ENCODE measurements around the gene PHF3. TPM values are rescaled to one million over a fixed set of nuclear protein-coding genes. Genes with fewer than 3 reads are reported as not detected.
A peak's percentile ranks its signal among the peaks of the same experiment; 100 is the strongest.

Gene PHF3
- total and polyA plus RNA-seq, 2 donors, result 21.9 to 124 TPM

DNA sequence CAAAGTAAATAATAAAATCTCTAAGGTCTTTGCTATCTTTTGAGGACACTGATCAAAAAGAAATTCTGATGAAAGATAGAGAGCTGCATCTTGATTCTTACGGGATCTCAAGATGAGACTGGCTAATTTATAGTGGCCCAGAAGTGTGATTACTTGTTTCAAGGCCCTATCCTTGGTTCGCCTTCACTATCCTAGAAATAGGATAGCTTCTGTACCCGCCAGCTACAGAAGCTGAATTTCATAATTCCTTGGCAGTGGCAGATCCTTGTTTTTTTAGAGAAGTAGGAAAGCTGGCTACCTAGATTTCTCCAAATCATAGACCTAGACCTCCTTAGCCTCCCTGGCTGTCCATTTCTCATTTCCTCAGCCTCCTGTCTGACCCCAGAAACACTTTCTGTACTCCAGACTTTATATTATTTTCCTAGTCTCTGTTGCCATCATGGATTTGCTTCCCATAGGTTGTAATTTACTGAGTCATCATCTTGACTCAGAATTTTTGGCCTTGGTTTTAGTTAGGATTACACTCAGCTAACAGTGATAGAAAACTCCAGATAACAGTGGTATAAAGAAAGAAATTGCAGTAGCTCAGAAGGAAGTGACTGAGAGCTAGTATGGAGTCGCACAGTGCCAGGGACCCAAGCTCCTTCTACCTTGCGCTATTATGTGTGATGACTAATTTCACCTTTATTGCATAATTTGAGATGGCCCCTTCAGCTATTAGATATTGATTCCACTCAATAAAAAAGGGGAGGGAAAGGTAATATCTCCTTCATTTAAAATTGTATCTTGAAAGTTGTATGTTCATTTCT is 27.7 kb downstream of the PHF3 start:
- no peak for DNase-seq (ENCODE audit: extremely low spot score)
- peaks cover 7% of the 10 kb centered on the region for H3K4me1 ChIP-seq (ENCODE audit: insufficient read depth)
- peak overlapping the region; percentile 50 for H3K27ac ChIP-seq (ENCODE audit: low read depth)
- no peaks in the 10 kb centered on the region for H3K36me3 ChIP-seq (ENCODE audit: insufficient read depth)
- 74% methylated on average over 5 of the region's 5 CpGs for WGBS
- H3K4me3 ChIP-seq (ENCODE audit: low read depth, low read length), result no peak overlapping the region

DNA sequence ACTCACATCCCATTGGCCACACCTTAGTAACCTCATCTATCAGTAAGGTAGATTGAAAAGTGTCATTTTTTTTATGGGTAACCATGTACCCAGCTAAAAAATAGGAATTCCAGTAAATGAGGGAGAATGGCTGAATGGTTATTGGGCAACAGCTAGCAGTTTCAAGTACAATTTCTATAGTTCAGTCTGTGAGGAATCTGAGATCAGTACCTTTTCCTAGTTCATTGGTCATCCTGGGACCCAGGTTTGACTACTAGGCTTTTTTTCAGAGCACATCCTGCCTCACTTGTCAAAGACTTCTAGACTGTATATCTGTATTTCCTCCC is 28.3 kb downstream of the PHF3 start:
- no peak overlapping the region for H3K27ac ChIP-seq (ENCODE audit: low read depth)
- no peaks in the 10 kb centered on the region for H3K36me3 ChIP-seq (ENCODE audit: insufficient read depth)
- peaks cover 7% of the 10 kb centered on the region for H3K4me1 ChIP-seq (ENCODE audit: insufficient read depth)
- H3K4me3 ChIP-seq (ENCODE audit: low read depth, low read length), result no peak overlapping the region
- no peak for DNase-seq (ENCODE audit: extremely low spot score)

DNA sequence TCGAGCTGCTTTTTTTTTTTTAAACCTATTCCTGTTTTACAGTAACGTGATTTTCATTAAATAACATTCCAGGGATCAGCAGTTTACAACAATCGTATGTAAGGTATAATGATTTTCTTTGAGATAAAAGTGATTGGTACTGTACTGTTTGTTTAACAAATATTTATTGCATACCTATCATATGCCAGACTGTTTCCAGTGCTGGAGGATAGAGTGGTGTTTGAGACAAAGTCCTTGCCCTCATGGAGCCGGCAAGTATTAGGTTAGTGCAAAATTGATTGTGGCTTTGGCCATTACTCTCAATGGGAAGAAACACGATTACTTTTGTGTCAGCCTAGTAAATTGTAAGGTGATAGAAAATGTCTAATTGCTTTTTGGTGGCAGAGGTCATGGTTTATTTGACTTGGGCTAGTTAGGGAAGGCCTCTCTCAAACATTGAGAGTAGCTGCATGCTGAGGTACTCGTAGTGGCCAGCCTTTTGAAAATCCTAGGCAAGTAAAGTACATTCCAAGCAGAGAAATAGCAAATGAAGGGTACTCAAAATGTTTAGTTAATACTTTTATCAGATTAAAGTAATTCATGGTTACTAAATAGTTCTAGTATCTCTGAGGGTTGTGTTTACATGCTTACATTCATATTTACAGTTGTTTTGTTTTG is 35.6 kb downstream of the PHF3 start:
- no peak for DNase-seq (ENCODE audit: extremely low spot score)
- Histone ChIP-seq H3K4me3 (ENCODE audit: low read depth, low read length) (no peak overlapping the region), H3K27ac (ENCODE audit: low read depth) (no peak overlapping the region), H3K4me1 (ENCODE audit: insufficient read depth) (peaks cover 6% of the 10 kb centered on the region), H3K36me3 (ENCODE audit: insufficient read depth) (no peaks in the 10 kb centered on the region)
- 65% methylated on average over 6 of the region's 6 CpGs for WGBS

DNA sequence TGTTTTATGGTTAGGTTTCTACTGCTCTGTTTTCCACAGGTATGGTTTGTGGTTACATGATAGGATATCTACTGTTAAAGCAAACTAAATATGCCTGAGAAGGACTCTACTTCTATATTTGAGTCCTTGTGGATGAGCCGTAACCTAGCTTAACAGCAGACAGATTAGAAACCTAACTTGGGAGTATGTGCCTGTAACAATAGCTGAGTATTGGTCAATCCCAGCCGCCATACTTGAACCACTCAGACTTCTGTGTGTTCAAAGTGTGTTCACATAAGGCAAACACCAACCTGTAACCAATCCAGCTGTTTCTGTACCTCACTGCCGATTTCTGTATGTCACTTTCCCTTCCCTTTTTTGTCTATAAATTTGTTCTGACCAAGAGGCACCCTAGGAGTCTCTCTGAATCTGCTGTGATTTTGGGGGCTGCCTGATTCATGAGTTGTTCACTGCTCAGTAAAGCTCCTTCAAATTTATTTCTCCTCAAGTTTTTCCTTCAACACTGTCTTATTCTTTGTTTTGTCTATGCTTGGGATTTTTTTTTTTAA is 37.1 kb downstream of the PHF3 start:
- no peak overlapping the region for H3K4me3 ChIP-seq (ENCODE audit: low read depth, low read length)
- 96% methylated on average over 3 of the region's 3 CpGs for WGBS
- no peak for DNase-seq (ENCODE audit: extremely low spot score)
- H3K4me1 ChIP-seq (ENCODE audit: insufficient read depth), result peaks cover 9% of the 10 kb centered on the region
- H3K27ac ChIP-seq (ENCODE audit: low read depth), result no peak overlapping the region
- H3K36me3 ChIP-seq (ENCODE audit: insufficient read depth), result no peaks in the 10 kb centered on the region

DNA sequence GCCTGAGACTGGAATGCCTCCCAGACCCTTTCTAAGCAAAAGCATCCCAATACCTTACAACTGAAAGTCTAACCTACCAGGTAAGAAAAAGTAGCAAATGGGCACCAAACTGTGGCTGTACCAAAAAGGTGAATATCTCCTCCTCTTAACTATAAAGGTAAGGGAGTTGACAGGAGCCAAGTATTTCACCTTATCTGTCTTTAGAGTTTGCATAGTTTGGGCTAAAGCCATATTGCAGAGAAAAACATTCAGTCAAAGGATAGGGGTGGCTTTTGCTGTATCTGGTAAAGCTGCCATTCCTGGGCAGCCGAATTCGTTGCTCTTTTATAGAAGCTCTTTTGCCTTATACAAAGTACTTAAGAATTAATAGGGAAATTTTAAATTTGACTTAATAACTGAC is 38.1 kb downstream of the PHF3 start:
- H3K4me3 ChIP-seq (ENCODE audit: low read depth, low read length), result no peak overlapping the region
- DNase-seq (ENCODE audit: extremely low spot score), result no peak
- no peaks in the 10 kb centered on the region for H3K36me3 ChIP-seq (ENCODE audit: insufficient read depth)
- no peak overlapping the region for H3K27ac ChIP-seq (ENCODE audit: low read depth)
- WGBS, result 84% methylated on average over 2 of the region's 2 CpGs
- peaks cover 7% of the 10 kb centered on the region for H3K4me1 ChIP-seq (ENCODE audit: insufficient read depth)

DNA sequence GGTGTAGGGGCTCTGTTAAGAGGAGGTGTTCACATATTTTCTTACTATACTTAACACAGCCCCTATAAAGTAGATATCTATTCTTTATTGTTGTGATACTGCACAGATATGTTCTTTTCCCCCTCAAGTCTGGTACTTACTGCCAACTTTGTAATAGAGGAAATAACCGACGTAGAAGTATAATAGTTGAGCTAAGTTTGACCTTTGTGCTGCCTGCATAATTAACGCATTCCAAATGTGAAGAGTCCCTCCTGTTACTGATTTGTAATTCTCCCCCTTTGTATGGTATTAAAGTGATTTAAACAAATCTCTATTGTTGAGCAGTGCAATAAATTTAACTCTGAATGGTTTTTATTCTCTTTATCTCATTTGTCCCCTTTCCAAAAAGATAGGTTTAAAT is 39.0 kb downstream of the PHF3 start:
- Histone ChIP-seq H3K27ac (ENCODE audit: low read depth) (no peak overlapping the region), H3K4me1 (ENCODE audit: insufficient read depth) (peaks cover 7% of the 10 kb centered on the region), H3K36me3 (ENCODE audit: insufficient read depth) (no peaks in the 10 kb centered on the region), H3K4me3 (ENCODE audit: low read depth, low read length) (no peak overlapping the region)
- no peak for DNase-seq (ENCODE audit: extremely low spot score)
- WGBS, result 55% methylated on average over 3 of the region's 3 CpGs

DNA sequence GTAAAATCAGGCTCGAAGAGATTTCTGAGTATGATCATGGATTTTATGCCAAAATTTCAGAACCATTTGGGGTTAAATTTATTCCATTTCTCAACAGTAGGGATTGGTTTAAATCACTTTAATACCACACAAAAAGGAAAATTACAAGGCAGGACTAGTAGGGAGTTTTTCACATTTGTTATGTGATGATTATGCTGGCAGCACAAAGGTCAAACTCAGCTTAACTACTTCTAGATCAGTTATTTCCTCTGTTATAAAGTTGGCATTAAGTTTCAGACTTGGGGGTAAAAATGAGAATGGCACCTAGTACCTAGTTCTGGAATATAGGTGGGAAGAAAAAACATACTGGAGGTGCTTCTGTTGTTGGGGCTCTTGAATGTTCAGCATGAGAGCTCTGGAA is 39.5 kb downstream of the PHF3 start:
- H3K4me1 ChIP-seq (ENCODE audit: insufficient read depth), result peaks cover 7% of the 10 kb centered on the region
- H3K36me3 ChIP-seq (ENCODE audit: insufficient read depth), result no peaks in the 10 kb centered on the region
- WGBS, result 88% methylated on average over 1 of the region's 1 CpG

DNA sequence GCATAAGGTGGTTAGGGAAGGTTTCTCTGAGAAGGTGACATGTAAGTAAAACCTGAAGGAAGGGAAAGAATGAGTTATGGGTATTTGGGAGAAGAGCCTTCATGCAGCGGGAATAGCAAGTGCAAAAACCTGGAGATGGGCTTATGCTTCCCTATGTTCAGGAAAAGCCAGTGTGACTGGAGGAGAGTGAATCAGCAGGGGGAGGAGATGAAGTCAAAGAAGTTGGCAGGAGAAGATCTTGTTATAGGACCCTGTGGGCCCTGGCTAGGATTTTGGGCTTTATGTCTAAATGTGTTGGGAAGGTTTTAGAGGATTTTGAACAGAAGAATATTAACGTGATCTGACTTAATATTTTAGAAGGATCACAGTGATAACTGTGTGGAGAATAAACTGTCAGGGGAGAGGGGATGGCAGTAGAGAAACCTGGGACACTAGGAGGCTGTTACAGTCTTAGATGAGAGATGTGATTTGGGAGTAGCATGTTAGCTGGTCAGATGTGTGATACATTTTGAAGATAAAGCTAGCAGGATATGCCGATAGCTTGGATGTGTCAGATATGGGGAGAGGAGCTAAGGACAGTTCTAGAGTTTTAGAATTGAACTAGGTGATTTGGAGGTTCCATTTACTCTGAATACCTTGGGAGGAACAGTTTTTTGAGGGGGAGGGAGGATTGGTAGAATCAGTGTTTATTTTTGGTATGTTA is 41.0 kb downstream of the PHF3 start:
- H3K4me1 ChIP-seq (ENCODE audit: insufficient read depth), result peaks cover 7% of the 10 kb centered on the region
- H3K4me3 ChIP-seq (ENCODE audit: low read depth, low read length), result no peak overlapping the region
- 76% methylated on average over 3 of the region's 3 CpGs for whole genome bisulfite sequencing
- no peak for DNase-seq (ENCODE audit: extremely low spot score)
- H3K27ac ChIP-seq (ENCODE audit: low read depth), result no peak overlapping the region
- H3K36me3 ChIP-seq (ENCODE audit: insufficient read depth), result no peaks in the 10 kb centered on the region

More for the DNA sequence above, 39.5 kb downstream of the PHF3 start:
- H3K4me3 ChIP-seq (ENCODE audit: low read depth, low read length), result no peak overlapping the region
- DNase-seq (ENCODE audit: extremely low spot score), result no peak
- no peak overlapping the region for H3K27ac ChIP-seq (ENCODE audit: low read depth)

DNA sequence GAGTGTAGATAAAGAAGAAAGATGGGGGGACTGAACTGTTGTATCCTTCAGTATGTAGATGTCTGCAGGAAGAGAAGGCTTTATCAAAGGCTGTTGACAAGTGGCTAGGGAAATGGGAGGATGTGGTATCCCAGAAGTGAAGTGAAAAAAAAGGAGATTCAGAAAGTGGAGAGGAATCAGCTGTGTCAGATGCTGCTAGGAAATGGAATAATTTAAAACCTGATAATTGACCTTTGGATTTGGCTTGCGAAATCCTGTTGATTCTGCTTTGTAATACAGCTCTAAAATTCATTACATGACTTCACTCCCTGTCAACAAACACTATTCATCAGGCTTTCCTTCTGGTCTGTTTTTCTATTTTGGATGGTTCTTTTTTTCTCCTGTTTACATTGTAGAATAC is 41.7 kb downstream of the PHF3 start:
- Histone ChIP-seq H3K4me3 (ENCODE audit: low read depth, low read length) (no peak overlapping the region), H3K36me3 (ENCODE audit: insufficient read depth) (no peaks in the 10 kb centered on the region), H3K27ac (ENCODE audit: low read depth) (no peak overlapping the region), H3K4me1 (ENCODE audit: insufficient read depth) (peaks cover 7% of the 10 kb centered on the region)
- 66% methylated on average over 1 of the region's 1 CpG for WGBS
- DNase-seq (ENCODE audit: extremely low spot score), result no peak

DNA sequence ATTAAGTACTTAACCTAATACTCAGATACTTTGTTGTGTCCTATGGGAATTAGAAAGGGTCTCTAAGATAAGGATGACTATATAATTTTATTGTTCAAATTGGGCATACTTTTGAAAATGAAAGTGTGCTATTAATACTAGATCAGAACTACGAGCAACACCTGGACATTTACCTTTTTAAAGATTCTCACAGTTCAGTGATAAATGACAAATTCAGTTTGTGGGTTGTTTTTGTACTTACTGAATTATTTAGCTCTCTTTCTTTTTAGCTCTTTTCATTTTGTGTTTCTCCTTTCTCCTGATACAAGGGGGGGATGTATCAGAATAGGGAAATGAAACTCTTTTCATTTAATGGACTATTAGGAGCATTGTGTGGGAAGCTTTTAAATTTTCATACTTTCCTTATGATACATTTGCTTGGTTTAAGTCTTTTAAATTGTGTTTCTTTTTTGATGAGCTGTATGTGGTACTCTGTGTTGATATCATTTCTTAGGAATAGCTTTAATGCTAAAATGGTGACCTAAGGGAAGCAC is 47.5 kb downstream of the PHF3 start:
- no peaks in the 10 kb centered on the region for H3K4me1 ChIP-seq (ENCODE audit: insufficient read depth)
- H3K4me3 ChIP-seq (ENCODE audit: low read depth, low read length), result no peak overlapping the region
- H3K36me3 ChIP-seq (ENCODE audit: insufficient read depth), result no peaks in the 10 kb centered on the region
- no peak for DNase-seq (ENCODE audit: extremely low spot score)
- 90% methylated on average over 1 of the region's 1 CpG for WGBS
- H3K27ac ChIP-seq (ENCODE audit: low read depth), result no peak overlapping the region

DNA sequence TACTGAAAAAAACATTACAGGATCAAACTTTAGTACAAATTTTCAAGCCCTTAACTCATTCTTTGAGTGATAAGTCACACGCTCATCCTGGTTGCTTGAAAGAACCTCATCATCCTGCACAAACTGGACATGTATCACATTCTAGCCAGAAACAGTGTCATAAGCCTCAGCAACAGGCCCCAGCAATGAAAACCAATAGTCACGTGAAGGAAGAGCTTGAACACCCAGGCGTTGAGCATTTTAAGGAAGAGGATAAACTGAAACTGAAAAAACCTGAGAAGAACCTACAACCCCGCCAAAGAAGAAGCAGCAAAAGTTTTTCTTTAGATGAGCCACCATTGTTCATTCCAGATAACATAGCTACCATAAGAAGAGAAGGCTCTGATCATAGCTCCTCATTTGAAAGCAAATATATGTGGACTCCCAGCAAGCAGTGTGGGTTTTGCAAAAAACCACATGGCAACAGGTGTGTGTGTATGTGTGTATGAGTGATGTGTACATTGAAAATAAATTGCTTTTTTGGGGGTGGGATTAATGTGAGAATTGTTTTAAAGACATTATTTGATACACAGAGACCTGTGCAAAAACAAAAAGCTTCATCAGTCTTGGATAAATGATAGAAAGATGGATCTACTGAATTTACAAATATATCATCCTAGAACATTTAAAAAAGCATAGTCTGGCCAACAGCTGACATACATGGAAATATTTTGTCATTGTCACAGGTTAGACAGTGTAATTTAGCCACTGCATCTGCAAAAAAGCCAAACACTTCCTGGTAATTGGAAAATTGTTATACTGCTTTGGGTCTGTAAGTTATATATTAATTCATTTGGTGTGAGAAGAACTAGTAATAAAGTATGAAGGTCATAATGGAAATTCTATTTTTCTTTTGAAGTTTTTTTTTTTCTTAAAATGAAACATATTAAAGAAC is 50.1 kb downstream of the PHF3 start:
- Histone ChIP-seq H3K27ac (ENCODE audit: low read depth) (no peak overlapping the region), H3K36me3 (ENCODE audit: insufficient read depth) (no peaks in the 10 kb centered on the region), H3K4me1 (ENCODE audit: insufficient read depth) (no peaks in the 10 kb centered on the region), H3K4me3 (ENCODE audit: low read depth, low read length) (no peak overlapping the region)
- no peak for DNase-seq (ENCODE audit: extremely low spot score)
- whole genome bisulfite sequencing, result 91% methylated on average over 4 of the region's 4 CpGs

DNA sequence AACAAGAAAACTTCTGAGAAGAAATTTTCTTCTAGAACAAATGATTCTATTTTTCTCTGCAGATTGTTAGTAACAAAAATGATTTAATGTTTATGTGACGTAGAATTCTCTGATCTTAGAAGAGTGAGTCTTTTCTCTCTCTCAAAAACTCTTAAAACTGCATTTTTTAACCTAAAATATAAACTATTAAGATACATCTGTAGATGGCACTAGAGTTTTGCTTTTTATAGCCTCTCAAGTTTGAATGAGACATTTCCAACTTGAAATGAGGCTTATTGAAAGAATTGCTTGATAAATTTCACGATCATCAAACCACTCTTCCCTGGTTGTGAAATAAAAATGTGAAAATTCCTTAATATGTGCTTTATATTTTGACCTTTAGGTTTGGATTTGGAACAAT is 53.8 kb downstream of the PHF3 start:
- no peaks in the 10 kb centered on the region for H3K36me3 ChIP-seq (ENCODE audit: insufficient read depth)
- H3K27ac ChIP-seq (ENCODE audit: low read depth), result no peak overlapping the region
- no peak overlapping the region for H3K4me3 ChIP-seq (ENCODE audit: low read depth, low read length)
- 90% methylated on average over 2 of the region's 2 CpGs for WGBS
- H3K4me1 ChIP-seq (ENCODE audit: insufficient read depth), result no peaks in the 10 kb centered on the region
- no peak for DNase-seq (ENCODE audit: extremely low spot score)

DNA sequence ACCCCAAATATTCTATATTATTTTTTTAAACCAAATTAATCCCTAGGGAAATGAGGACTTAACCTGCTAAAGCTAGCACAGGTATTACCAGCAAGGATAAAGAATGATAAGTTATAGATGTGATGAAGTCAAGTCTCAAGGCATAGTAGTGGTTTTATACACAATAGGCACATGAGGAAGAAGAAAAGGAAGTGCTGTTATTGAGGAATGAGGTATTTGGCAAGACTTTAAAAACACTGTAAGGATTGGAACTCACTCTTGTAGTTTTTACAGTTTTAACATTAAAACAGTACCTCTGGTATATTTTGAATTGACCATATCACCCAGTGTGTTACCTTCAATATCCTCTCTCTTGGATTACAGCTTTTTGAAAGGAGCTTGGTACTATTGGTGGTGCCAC is 54.6 kb downstream of the PHF3 start:
- Histone ChIP-seq H3K4me1 (ENCODE audit: insufficient read depth) (no peaks in the 10 kb centered on the region), H3K36me3 (ENCODE audit: insufficient read depth) (peaks cover 2% of the 10 kb centered on the region)
- DNase-seq (ENCODE audit: extremely low spot score), result no peak

More for the DNA sequence above, 54.6 kb downstream of the PHF3 start:
- H3K27ac ChIP-seq (ENCODE audit: low read depth), result no peak overlapping the region
- no peak overlapping the region for H3K4me3 ChIP-seq (ENCODE audit: low read depth, low read length)
